CD14-positive monocyte (primary cell): ENCODE data around the gene TDRD5. TPM values are rescaled to one million over a fixed set of nuclear protein-coding genes. Genes with fewer than 3 reads are reported as not detected.

Experiments
- DNase-seq, 3 donors: peaks; one replicate each; pipeline ENCODE4 v3.0.0-alpha.2; 2011 to 2022
- H2AFZ ChIP-seq: 2 replicates; pipeline ENCODE4 v1.6.0; 2012; ENCODE audit warnings: mild to moderate bottlenecking, low read depth, low read length, inconsistent platforms; ENCODE audit not compliant: insufficient read depth, poor library complexity, severe bottlenecking
- H3K27ac ChIP-seq, 2 donors: 1 replicate in 1 of 2; 2 replicates in 1 of 2; pipeline ENCODE4 v1.5.1; 2012 to 2013; ENCODE audit warnings: low read length in 2 of 2, control low read depth in 1 of 2, inconsistent platforms in 1 of 2, low read depth in 1 of 2, mild to moderate bottlenecking in 1 of 2
- H3K27me3 ChIP-seq, 2 donors: one replicate each; pipeline versions ENCODE4 v1.6.0 to v1.6.1; 2011 to 2013; ENCODE audit warnings: low read length in 2 of 2; ENCODE audit not compliant: control insufficient read depth in 2 of 2, insufficient read depth in 2 of 2
- H3K36me3 ChIP-seq, 2 donors: replicated peaks in 1 of 2; 1 replicate in 1 of 2; 2 replicates in 1 of 2; pipeline versions ENCODE4 v1.5.1 to v1.6.1; 2012 to 2013; ENCODE audit warnings: low read length in 2 of 2, control low read depth in 1 of 2, inconsistent platforms in 1 of 2, mild to moderate bottlenecking in 1 of 2; ENCODE audit not compliant: insufficient read depth in 2 of 2, control insufficient read depth in 1 of 2
- H3K4me1 ChIP-seq, 2 donors: 1 replicate in 1 of 2; 2 replicates in 1 of 2; pipeline versions ENCODE4 v1.5.1 to v1.6.1; 2012 to 2013; ENCODE audit warnings: low read length in 2 of 2, control low read depth in 1 of 2, inconsistent platforms in 1 of 2, mild to moderate bottlenecking in 1 of 2, moderate library complexity in 1 of 2; ENCODE audit not compliant: insufficient read depth in 2 of 2, control insufficient read depth in 1 of 2
- H3K4me2 ChIP-seq: replicated peaks from 2 replicates; pipeline ENCODE3; 2012; ENCODE audit warnings: low read length, moderate library complexity, mild to moderate bottlenecking; ENCODE audit not compliant: poor library complexity, severe bottlenecking; ENCODE audit errors: extremely low read depth
- H3K4me3 ChIP-seq, 3 experiments: fragments of 200-600 bp in 1 of 3; sonication (generic) in 1 of 3; replicated peaks in 1 of 3; 1 replicate in 2 of 3; 2 replicates in 1 of 3; pipeline ENCODE4 v1.5.1; 2011 to 2013; ENCODE audit warnings: low read length in 3 of 3, mild to moderate bottlenecking in 3 of 3, control low read depth in 2 of 3, low read depth in 2 of 3, inconsistent platforms in 1 of 3, moderate library complexity in 1 of 3
- H3K79me2 ChIP-seq: 2 replicates; pipeline ENCODE4 v1.6.0; 2012; ENCODE audit warnings: mild to moderate bottlenecking, control low read depth, inconsistent platforms, low read length, moderate library complexity; ENCODE audit not compliant: insufficient read depth
- H3K9ac ChIP-seq: 2 replicates; pipeline ENCODE4 v1.6.0; 2017; ENCODE audit warnings: low read length, mild to moderate bottlenecking; ENCODE audit not compliant: insufficient read depth, poor library complexity, severe bottlenecking
- H3K9me3 ChIP-seq, 2 donors: replicated peaks in 1 of 2; 1 replicate in 1 of 2; 2 replicates in 1 of 2; pipeline versions ENCODE4 v1.5.1 to v1.6.1; 2012 to 2013; ENCODE audit warnings: low read length in 2 of 2, control low read depth in 1 of 2; ENCODE audit not compliant: control insufficient read depth in 1 of 2, insufficient read depth in 1 of 2
- H4K20me1 ChIP-seq: 2 replicates; pipeline ENCODE4 v1.6.0; 2012; ENCODE audit warnings: mild to moderate bottlenecking, low read length, control low read depth, moderate library complexity; ENCODE audit not compliant: insufficient read depth
- H3K27ac Mint-ChIP-seq, 7 donors: one replicate each; pipeline ENCODE4 v1.8.0; 2020; ENCODE audit warnings: mild to moderate bottlenecking in 7 of 7, mixed read lengths in 7 of 7, moderate library complexity in 6 of 7, inconsistent platforms in 2 of 7
- H3K27me3 Mint-ChIP-seq, 3 donors: one replicate each; pipeline ENCODE4 v1.8.0; 2021 to 2022; ENCODE audit warnings: low read depth in 3 of 3, mild to moderate bottlenecking in 3 of 3, mixed read lengths in 3 of 3, moderate library complexity in 3 of 3, inconsistent platforms in 1 of 3
- H3K36me3 Mint-ChIP-seq, 2 donors: one replicate each; pipeline ENCODE4 v1.8.0; 2020; ENCODE audit warnings: mixed read lengths in 2 of 2, inconsistent platforms in 1 of 2, mild to moderate bottlenecking in 1 of 2
- H3K4me1 Mint-ChIP-seq: one replicate; pipeline ENCODE4 v1.8.0; 2020; ENCODE audit warnings: mild to moderate bottlenecking, mixed read lengths
- H3K4me3 Mint-ChIP-seq, 2 donors: one replicate each; pipeline ENCODE4 v1.8.0; 2020; ENCODE audit warnings: mild to moderate bottlenecking in 2 of 2, mixed read lengths in 2 of 2, moderate library complexity in 1 of 2
- H3K9me3 Mint-ChIP-seq, 7 donors: one replicate each; pipeline ENCODE4 v1.8.0; 2020 to 2022; ENCODE audit warnings: mixed read lengths in 7 of 7, mild to moderate bottlenecking in 6 of 7, moderate library complexity in 6 of 7, inconsistent platforms in 2 of 7
- CTCF ChIP-seq: fragments of 200-600 bp; IDR thresholded peaks from one replicate; pipeline ENCODE4 v1.8.0; 2022; ENCODE audit warnings: antibody characterized with exemption, mild to moderate bottlenecking
- WGBS: methylation state at CpG from one replicate; pipeline ENCODE4 v1.1.5; 2013; ENCODE audit warnings: missing lambda C conversion rate; ENCODE audit not compliant: insufficient coverage; 5-methylcytosine and 5-hydroxymethylcytosine counted together
- intact Hi-C, 2 donors: fragments of 100-400 bp; cut with micrococcal nuclease; formaldehyde crosslinking; loops; one replicate each; pipeline versions ENCODE4 v1.15.0 to v1.15.1; 2023
- polyA plus RNA-seq, 3 donors: library from polyadenylated mRNA; depleted of rRNA in 1 of 3; unstranded in 2 of 3; stranded (reverse) in 1 of 3; fragments of 300-500 nt in 2 of 3; fragments of >200 nt in 1 of 3; fragmentation: Illumina TruSeq in 2 of 3; gene quantifications; 1 replicate in 2 of 3; 2 replicates in 1 of 3; pipeline ENCODE4 v1.2.3, GENCODE V29; 2012 to 2021

TDRD5 gene
- polyA plus RNA-seq, 3 donors, result not detected

DNA sequence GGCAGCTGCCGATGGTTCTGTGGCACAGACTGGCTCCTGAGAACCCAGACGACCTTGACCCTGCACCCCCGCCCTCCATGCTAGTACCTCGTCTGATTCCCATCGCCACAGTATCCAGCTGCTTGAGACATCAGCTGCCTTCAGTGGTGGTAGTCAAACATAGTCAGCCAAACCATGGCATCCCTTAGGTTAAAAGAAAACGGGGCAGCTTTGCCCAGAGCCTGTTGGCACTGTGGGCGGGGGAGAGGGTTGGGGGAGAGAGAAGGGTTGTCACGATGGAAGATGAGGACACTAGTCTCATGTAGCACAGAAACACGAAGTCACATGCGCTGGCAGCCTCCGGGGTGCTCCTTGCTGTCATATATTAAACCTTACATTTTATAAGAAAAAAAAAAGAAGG is 961 bp upstream of the TDRD5 start:
- H3K4me1 Mint-ChIP-seq, result peaks cover 7% of the 10 kb centered on the region
- intact Hi-C loops, result no loop called here
- no peak overlapping the region for H3K4me2 ChIP-seq

GRCh38 chr1:179591253-179591591 is 410 bp upstream of the TDRD5 start:
- H3K9me3 Mint-ChIP-seq, result peaks cover 0 to 15% (median 9%) of the 10 kb centered on the region in 7 donors
- H3K4me3 Mint-ChIP-seq, result peak overlapping the region; percentile 41 to 51
- Histone ChIP-seq H3K4me1 (peaks cover 4 to 10% of the 10 kb centered on the region in 2 donors), H3K27ac (no peak overlapping the region), H3K79me2 (no peaks in the 10 kb centered on the region), H4K20me1 (no peaks in the 10 kb centered on the region), H3K9me3 (peaks cover 4 to 17% of the 10 kb centered on the region in 2 donors), H3K9ac (no peak overlapping the region), H3K36me3 (no peaks in the 10 kb centered on the region), H2AFZ (peak overlapping the region; percentile 53), H3K4me3 (peak overlapping the region in 1 of 3 experiments; percentile 44), H3K4me2 (peak overlapping the region; percentile 56), H3K27me3 (peaks cover 13 to 60% of the 10 kb centered on the region in 2 donors)
- TF ChIP-seq CTCF, result no peak
- H3K4me1 Mint-ChIP-seq, result peaks cover 4% of the 10 kb centered on the region
- no peak overlapping the region for H3K27ac Mint-ChIP-seq
- H3K27me3 Mint-ChIP-seq, result peaks cover 30 to 64% (median 37%) of the 10 kb centered on the region in 3 donors
- no peaks in the 10 kb centered on the region for H3K36me3 Mint-ChIP-seq
- 65% methylated on average over 5 of the region's 7 CpGs for WGBS
- DNase-seq, result no peak
- intact Hi-C loops, result no loop called here

More for the DNA sequence above, 961 bp upstream of the TDRD5 start:
- no peak overlapping the region for H3K4me3 Mint-ChIP-seq
- H3K36me3 Mint-ChIP-seq, result no peaks in the 10 kb centered on the region
- no peak overlapping the region for H3K4me3 ChIP-seq
- no peaks in the 10 kb centered on the region for H4K20me1 ChIP-seq
- no peak overlapping the region for H3K9ac ChIP-seq
- H3K4me1 ChIP-seq, result peaks cover 4 to 10% of the 10 kb centered on the region in 2 donors
- TF ChIP-seq CTCF, result no peak
- H3K9me3 Mint-ChIP-seq, result peaks cover 0 to 18% (median 10%) of the 10 kb centered on the region in 7 donors
- peaks cover 34 to 69% (median 42%) of the 10 kb centered on the region in 3 donors for H3K27me3 Mint-ChIP-seq
- H3K27ac Mint-ChIP-seq, result no peak overlapping the region
- H3K27me3 ChIP-seq, result peaks cover 15 to 61% of the 10 kb centered on the region in 2 donors
- no peak for DNase-seq
- H3K9me3 ChIP-seq, result peaks cover 4 to 17% of the 10 kb centered on the region in 2 donors
- no peaks in the 10 kb centered on the region for H3K36me3 ChIP-seq
- no peaks in the 10 kb centered on the region for H3K79me2 ChIP-seq
- H2AFZ ChIP-seq, result no peak overlapping the region
- no peak overlapping the region for H3K27ac ChIP-seq
- WGBS, result 87% methylated on average over 6 of the region's 11 CpGs
